CD14-positive monocyte (primary cell): ENCODE results near the gene LY6G5B. TPM values are rescaled to one million over a fixed set of nuclear protein-coding genes. Genes with fewer than 3 reads are reported as not detected.
A peak's percentile ranks its signal among the peaks of the same experiment; 100 is the strongest.

Experiments
- DNase-seq, 3 donors: peaks; one replicate each; pipeline ENCODE4 v3.0.0-alpha.2; 2011 to 2022
- H2AFZ ChIP-seq: 2 replicates; pipeline ENCODE4 v1.6.0; 2012; ENCODE audit warnings: mild to moderate bottlenecking, low read depth, low read length, inconsistent platforms; ENCODE audit not compliant: insufficient read depth, poor library complexity, severe bottlenecking
- H3K27ac ChIP-seq, 2 donors: 1 replicate in 1 of 2; 2 replicates in 1 of 2; pipeline ENCODE4 v1.5.1; 2012 to 2013; ENCODE audit warnings: low read length in 2 of 2, control low read depth in 1 of 2, inconsistent platforms in 1 of 2, low read depth in 1 of 2, mild to moderate bottlenecking in 1 of 2
- H3K27me3 ChIP-seq, 2 donors: one replicate each; pipeline versions ENCODE4 v1.6.0 to v1.6.1; 2011 to 2013; ENCODE audit warnings: low read length in 2 of 2; ENCODE audit not compliant: control insufficient read depth in 2 of 2, insufficient read depth in 2 of 2
- H3K36me3 ChIP-seq, 2 donors: replicated peaks in 1 of 2; 1 replicate in 1 of 2; 2 replicates in 1 of 2; pipeline versions ENCODE4 v1.5.1 to v1.6.1; 2012 to 2013; ENCODE audit warnings: low read length in 2 of 2, control low read depth in 1 of 2, inconsistent platforms in 1 of 2, mild to moderate bottlenecking in 1 of 2; ENCODE audit not compliant: insufficient read depth in 2 of 2, control insufficient read depth in 1 of 2
- H3K4me1 ChIP-seq, 2 donors: 1 replicate in 1 of 2; 2 replicates in 1 of 2; pipeline versions ENCODE4 v1.5.1 to v1.6.1; 2012 to 2013; ENCODE audit warnings: low read length in 2 of 2, control low read depth in 1 of 2, inconsistent platforms in 1 of 2, mild to moderate bottlenecking in 1 of 2, moderate library complexity in 1 of 2; ENCODE audit not compliant: insufficient read depth in 2 of 2, control insufficient read depth in 1 of 2
- H3K4me2 ChIP-seq: replicated peaks from 2 replicates; pipeline ENCODE3; 2012; ENCODE audit warnings: low read length, moderate library complexity, mild to moderate bottlenecking; ENCODE audit not compliant: poor library complexity, severe bottlenecking; ENCODE audit errors: extremely low read depth
- H3K4me3 ChIP-seq, 3 experiments: fragments of 200-600 bp in 1 of 3; sonication (generic) in 1 of 3; replicated peaks in 1 of 3; 1 replicate in 2 of 3; 2 replicates in 1 of 3; pipeline ENCODE4 v1.5.1; 2011 to 2013; ENCODE audit warnings: low read length in 3 of 3, mild to moderate bottlenecking in 3 of 3, control low read depth in 2 of 3, low read depth in 2 of 3, inconsistent platforms in 1 of 3, moderate library complexity in 1 of 3
- H3K79me2 ChIP-seq: 2 replicates; pipeline ENCODE4 v1.6.0; 2012; ENCODE audit warnings: mild to moderate bottlenecking, control low read depth, inconsistent platforms, low read length, moderate library complexity; ENCODE audit not compliant: insufficient read depth
- H3K9ac ChIP-seq: 2 replicates; pipeline ENCODE4 v1.6.0; 2017; ENCODE audit warnings: low read length, mild to moderate bottlenecking; ENCODE audit not compliant: insufficient read depth, poor library complexity, severe bottlenecking
- H3K9me3 ChIP-seq, 2 donors: replicated peaks in 1 of 2; 1 replicate in 1 of 2; 2 replicates in 1 of 2; pipeline versions ENCODE4 v1.5.1 to v1.6.1; 2012 to 2013; ENCODE audit warnings: low read length in 2 of 2, control low read depth in 1 of 2; ENCODE audit not compliant: control insufficient read depth in 1 of 2, insufficient read depth in 1 of 2
- H4K20me1 ChIP-seq: 2 replicates; pipeline ENCODE4 v1.6.0; 2012; ENCODE audit warnings: mild to moderate bottlenecking, low read length, control low read depth, moderate library complexity; ENCODE audit not compliant: insufficient read depth
- H3K27ac Mint-ChIP-seq, 7 donors: one replicate each; pipeline ENCODE4 v1.8.0; 2020; ENCODE audit warnings: mild to moderate bottlenecking in 7 of 7, mixed read lengths in 7 of 7, moderate library complexity in 6 of 7, inconsistent platforms in 2 of 7
- H3K27me3 Mint-ChIP-seq, 3 donors: one replicate each; pipeline ENCODE4 v1.8.0; 2021 to 2022; ENCODE audit warnings: low read depth in 3 of 3, mild to moderate bottlenecking in 3 of 3, mixed read lengths in 3 of 3, moderate library complexity in 3 of 3, inconsistent platforms in 1 of 3
- H3K36me3 Mint-ChIP-seq, 2 donors: one replicate each; pipeline ENCODE4 v1.8.0; 2020; ENCODE audit warnings: mixed read lengths in 2 of 2, inconsistent platforms in 1 of 2, mild to moderate bottlenecking in 1 of 2
- H3K4me1 Mint-ChIP-seq: one replicate; pipeline ENCODE4 v1.8.0; 2020; ENCODE audit warnings: mild to moderate bottlenecking, mixed read lengths
- H3K4me3 Mint-ChIP-seq, 2 donors: one replicate each; pipeline ENCODE4 v1.8.0; 2020; ENCODE audit warnings: mild to moderate bottlenecking in 2 of 2, mixed read lengths in 2 of 2, moderate library complexity in 1 of 2
- H3K9me3 Mint-ChIP-seq, 7 donors: one replicate each; pipeline ENCODE4 v1.8.0; 2020 to 2022; ENCODE audit warnings: mixed read lengths in 7 of 7, mild to moderate bottlenecking in 6 of 7, moderate library complexity in 6 of 7, inconsistent platforms in 2 of 7
- WGBS: methylation state at CpG from one replicate; pipeline ENCODE4 v1.1.5; 2013; ENCODE audit warnings: missing lambda C conversion rate; ENCODE audit not compliant: insufficient coverage; 5-methylcytosine and 5-hydroxymethylcytosine counted together
- intact Hi-C, 2 donors: fragments of 100-400 bp; cut with micrococcal nuclease; formaldehyde crosslinking; loops; one replicate each; pipeline versions ENCODE4 v1.15.0 to v1.15.1; 2023
- polyA plus RNA-seq, 3 donors: library from polyadenylated mRNA; depleted of rRNA in 1 of 3; unstranded in 2 of 3; stranded (reverse) in 1 of 3; fragments of 300-500 nt in 2 of 3; fragments of >200 nt in 1 of 3; fragmentation: Illumina TruSeq in 2 of 3; gene quantifications; 1 replicate in 2 of 3; 2 replicates in 1 of 3; pipeline ENCODE4 v1.2.3, GENCODE V29; 2012 to 2021
- TF ChIP-seq, protein P1 (sequence below): fragments of 200-600 bp; IDR thresholded peaks from one replicate; pipeline ENCODE4 v1.8.0; 2022; ENCODE audit warnings: antibody characterized with exemption, mild to moderate bottlenecking

The LY6G5B gene
- polyA plus RNA-seq, 3 donors = 0.17 to 55.1 TPM; not detected in 1

DNA sequence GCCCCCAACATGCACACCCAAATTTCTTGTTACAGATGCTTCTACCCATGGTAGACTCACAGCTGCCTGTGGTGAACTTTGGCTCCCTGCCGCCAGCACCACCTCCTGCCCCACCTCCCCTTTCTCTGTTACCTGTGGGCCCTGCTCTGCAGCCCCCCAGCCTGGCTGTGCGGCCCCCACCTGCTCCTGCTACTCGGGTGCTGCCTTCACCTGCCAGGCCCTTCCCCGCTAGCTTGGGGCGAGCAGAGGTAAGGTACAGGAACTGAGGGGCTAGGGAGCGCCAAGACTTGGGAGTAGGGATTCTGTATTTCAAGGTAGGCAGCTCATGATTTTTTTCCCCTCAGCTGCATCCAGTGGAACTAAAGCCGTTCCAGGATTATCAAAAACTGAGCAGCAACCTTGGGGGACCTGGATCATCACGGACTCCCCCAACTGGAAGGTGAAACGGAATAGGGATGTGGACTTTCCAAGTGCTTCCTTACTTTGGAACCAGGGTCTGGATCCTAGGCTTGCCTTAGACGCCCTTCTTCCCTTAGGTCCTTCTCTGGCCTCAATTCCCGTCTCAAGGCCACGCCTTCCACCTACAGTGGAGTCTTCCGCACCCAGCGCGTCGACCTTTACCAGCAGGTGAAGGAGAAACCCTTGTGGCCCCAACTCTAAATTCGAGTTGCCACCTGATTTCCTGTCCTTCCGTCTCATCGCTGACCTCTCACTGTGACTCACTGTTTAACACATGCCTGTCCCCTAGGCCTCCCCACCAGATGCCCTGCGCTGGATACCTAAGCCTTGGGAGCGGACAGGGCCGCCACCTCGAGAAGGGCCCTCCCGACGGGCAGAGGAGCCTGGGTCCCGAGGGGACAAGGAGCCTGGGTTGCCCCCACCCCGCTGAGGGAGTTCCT, 32.8 kb upstream of the LY6G5B start:
- Histone ChIP-seq H3K9ac (no peak overlapping the region), H3K79me2 (peaks cover 15% of the 10 kb centered on the region), H3K4me1 (no peaks in the 10 kb centered on the region), H3K27ac (no peak overlapping the region), H3K4me2 (no peak overlapping the region), H3K27me3 (no peaks in the 10 kb centered on the region), H4K20me1 (peaks cover 94% of the 10 kb centered on the region), H3K36me3 (peaks cover 95 to 99% of the 10 kb centered on the region in 2 donors), H2AFZ (no peak overlapping the region), H3K9me3 (no peaks in the 10 kb centered on the region), H3K4me3 (no peak overlapping the region)
- Mint-ChIP-seq H3K9me3 (no peaks in the 10 kb centered on the region), H3K27me3 (no peaks in the 10 kb centered on the region), H3K4me3 (no peak overlapping the region), H3K36me3 (peaks cover 88 to 97% of the 10 kb centered on the region in 2 donors), H3K27ac (peak overlapping the region in 5 of 7 donors; percentile 8 to 77 (median 59)), H3K4me1 (no peaks in the 10 kb centered on the region)
- no peak for DNase-seq
- TF ChIP-seq, protein P1, sequence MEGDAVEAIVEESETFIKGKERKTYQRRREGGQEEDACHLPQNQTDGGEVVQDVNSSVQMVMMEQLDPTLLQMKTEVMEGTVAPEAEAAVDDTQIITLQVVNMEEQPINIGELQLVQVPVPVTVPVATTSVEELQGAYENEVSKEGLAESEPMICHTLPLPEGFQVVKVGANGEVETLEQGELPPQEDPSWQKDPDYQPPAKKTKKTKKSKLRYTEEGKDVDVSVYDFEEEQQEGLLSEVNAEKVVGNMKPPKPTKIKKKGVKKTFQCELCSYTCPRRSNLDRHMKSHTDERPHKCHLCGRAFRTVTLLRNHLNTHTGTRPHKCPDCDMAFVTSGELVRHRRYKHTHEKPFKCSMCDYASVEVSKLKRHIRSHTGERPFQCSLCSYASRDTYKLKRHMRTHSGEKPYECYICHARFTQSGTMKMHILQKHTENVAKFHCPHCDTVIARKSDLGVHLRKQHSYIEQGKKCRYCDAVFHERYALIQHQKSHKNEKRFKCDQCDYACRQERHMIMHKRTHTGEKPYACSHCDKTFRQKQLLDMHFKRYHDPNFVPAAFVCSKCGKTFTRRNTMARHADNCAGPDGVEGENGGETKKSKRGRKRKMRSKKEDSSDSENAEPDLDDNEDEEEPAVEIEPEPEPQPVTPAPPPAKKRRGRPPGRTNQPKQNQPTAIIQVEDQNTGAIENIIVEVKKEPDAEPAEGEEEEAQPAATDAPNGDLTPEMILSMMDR = no peak
- WGBS = 91% methylated on average over 14 of the region's 27 CpGs
- intact Hi-C loops = no loop called here

DNA sequence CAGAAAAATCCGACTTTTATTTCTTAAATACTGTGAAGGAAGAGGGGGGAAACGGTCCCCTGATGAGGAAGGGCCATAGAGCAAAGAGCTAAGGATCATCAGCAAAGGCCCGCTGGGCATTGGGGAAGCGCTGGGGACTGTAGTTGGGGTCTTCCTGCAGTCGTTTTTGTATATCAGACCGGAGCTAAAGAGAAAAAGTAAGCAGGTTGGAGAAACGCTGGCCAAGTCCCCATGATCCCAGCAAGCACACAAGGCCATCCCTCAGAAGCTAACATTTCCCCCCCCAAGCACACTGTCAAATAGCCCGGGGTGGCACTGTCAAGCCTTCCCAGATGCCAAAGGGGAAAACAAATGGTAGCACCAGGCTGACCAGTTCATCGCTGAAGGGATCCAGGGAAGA, 30.7 kb upstream of the LY6G5B start:
- Histone ChIP-seq H3K27me3 (no peaks in the 10 kb centered on the region), H4K20me1 (peaks cover 89% of the 10 kb centered on the region), H3K4me3 (no peak overlapping the region), H3K36me3 (peaks cover 94 to 99% of the 10 kb centered on the region in 2 donors), H3K4me2 (no peak overlapping the region), H3K79me2 (peaks cover 5% of the 10 kb centered on the region), H3K27ac (peak overlapping the region in 1 of 2 donors; percentile 7), H3K9ac (no peak overlapping the region), H2AFZ (no peak overlapping the region), H3K9me3 (no peaks in the 10 kb centered on the region), H3K4me1 (no peaks in the 10 kb centered on the region)
- Mint-ChIP-seq H3K4me1 (no peaks in the 10 kb centered on the region), H3K27ac (peak overlapping the region in 1 of 7 donors; percentile 3), H3K4me3 (no peak overlapping the region), H3K9me3 (no peaks in the 10 kb centered on the region), H3K27me3 (no peaks in the 10 kb centered on the region), H3K36me3 (peaks cover 85 to 97% of the 10 kb centered on the region in 2 donors)
- no peak for DNase-seq
- intact Hi-C loops = no loop called here
- 80% methylated on average over 4 of the region's 9 CpGs for WGBS
- TF ChIP-seq, protein P1 = no peak
